ENCODE measurements around the gene TMPRSS15. TPM values are rescaled to one million over a fixed set of nuclear protein-coding genes. Genes with fewer than 3 reads are reported as not detected.

TMPRSS15 gene
- total RNA-seq, 1 donor from 2014 or later = not detected

Other genes with a start within 250 kb of the TMPRSS15 start
- 0.18 to 0.22 TPM in 2 of 3 replicates, not detected in the other for gene CHODL, start 159.0 kb downstream of the TMPRSS15 start, total RNA-seq